Natural killer cell treated with Interleukin-12 subunit alpha and Interleukin-12 subunit beta and Interleukin-15 and Interleukin-18, amount 100 ng/mL, for 72 hours (primary cell): Measurements from ENCODE around the gene CELF4. TPM values are rescaled to one million over a fixed set of nuclear protein-coding genes. Genes with fewer than 3 reads are reported as not detected.

Experiments used
- ATAC-seq, 2 donors: fragments of 150-1000 bp; cut with Tn5 transposase in 1 of 2; sonication (Bioruptor Pico), chemical (Tn5 transposase) in 1 of 2; 2 replicates each; pipeline ENCODE4 v1.10.0; 2021
- DNase-seq: peaks from one replicate; pipeline ENCODE4 v3.0.0; 2022; ENCODE audit warnings: low spot score
- H3K27ac Mint-ChIP-seq, 2 donors: 1 replicate in 1 of 2; 2 replicates in 1 of 2; pipeline ENCODE4 v1.8.0; 2022; ENCODE audit warnings: mixed read lengths in 2 of 2, mild to moderate bottlenecking in 1 of 2, moderate library complexity in 1 of 2
- H3K27me3 Mint-ChIP-seq, 2 donors: 1 replicate in 1 of 2; 2 replicates in 1 of 2; pipeline ENCODE4 v1.8.0; 2022; ENCODE audit warnings: mixed read lengths in 2 of 2
- H3K36me3 Mint-ChIP-seq: one replicate; pipeline ENCODE4 v1.8.0; 2022; ENCODE audit warnings: mixed read lengths
- H3K4me1 Mint-ChIP-seq, 2 donors: 1 replicate in 1 of 2; 2 replicates in 1 of 2; pipeline ENCODE4 v1.8.0; 2022; ENCODE audit warnings: low read depth in 2 of 2, mixed read lengths in 2 of 2, mild to moderate bottlenecking in 1 of 2
- H3K4me3 Mint-ChIP-seq: one replicate; pipeline ENCODE4 v1.8.0; 2022; ENCODE audit warnings: mixed read lengths
- H3K9me3 Mint-ChIP-seq: 2 replicates; pipeline ENCODE4 v1.8.0; 2022; ENCODE audit warnings: mixed read lengths
- total RNA-seq, 2 donors: library from RNA; stranded (reverse); gene quantifications; one replicate each; pipeline ENCODE4 v1.2.3, GENCODE V29; 2022

CELF4 gene
- total RNA-seq, 2 donors from 2014 or later: not detected

DNA sequence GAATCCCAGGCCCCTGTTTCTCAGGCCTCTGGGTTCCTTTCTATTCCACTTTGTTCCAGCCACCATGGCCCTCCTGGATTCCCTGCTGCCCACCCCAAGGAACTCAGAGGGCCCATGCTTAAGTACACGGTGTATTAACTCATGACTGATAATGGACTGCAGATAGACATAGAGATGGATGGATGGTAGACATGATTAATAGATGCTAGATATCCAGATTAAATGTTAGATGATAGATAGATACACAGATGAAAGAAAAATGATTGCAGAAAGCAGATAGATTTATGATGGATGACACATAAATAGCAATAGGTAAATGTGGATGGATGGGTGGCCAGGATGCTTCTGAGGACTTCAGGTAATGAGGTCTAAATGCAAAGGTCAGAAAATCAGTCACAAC is 278.0 kb downstream of the CELF4 start:
- Mint-ChIP-seq H3K4me3 (no peak overlapping the region), H3K36me3 (no peaks in the 10 kb centered on the region), H3K27me3 (no peaks in the 10 kb centered on the region), H3K4me1 (no peaks in the 10 kb centered on the region), H3K27ac (no peak overlapping the region), H3K9me3 (peaks cover 4% of the 10 kb centered on the region)
- ATAC-seq: no peak
- no peak for DNase-seq

DNA sequence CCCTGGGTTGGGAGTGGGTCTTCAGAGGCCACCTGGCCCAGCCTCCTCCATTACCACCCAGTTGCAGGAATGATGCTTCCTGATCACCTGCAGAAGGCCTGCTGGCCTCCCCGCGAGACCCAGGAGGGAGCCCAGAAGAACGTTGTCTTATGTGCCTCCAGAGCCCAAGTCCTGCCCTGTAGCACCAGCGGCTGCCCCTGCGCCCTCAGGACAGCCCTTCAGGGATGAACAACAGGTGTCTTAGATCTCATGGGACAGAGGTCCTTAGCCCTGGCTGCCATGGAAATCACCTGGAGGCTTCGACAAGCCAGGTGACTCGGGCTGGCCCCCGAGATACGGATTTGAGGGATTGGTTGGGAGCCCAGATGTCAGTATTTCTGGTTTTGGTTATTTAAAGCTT is 278.8 kb downstream of the CELF4 start:
- Mint-ChIP-seq H3K4me1 (no peaks in the 10 kb centered on the region), H3K27ac (no peak overlapping the region), H3K27me3 (no peaks in the 10 kb centered on the region), H3K4me3 (no peak overlapping the region), H3K9me3 (peaks cover 4% of the 10 kb centered on the region), H3K36me3 (no peaks in the 10 kb centered on the region)
- ATAC-seq (no peak), DNase-seq (no peak)

DNA sequence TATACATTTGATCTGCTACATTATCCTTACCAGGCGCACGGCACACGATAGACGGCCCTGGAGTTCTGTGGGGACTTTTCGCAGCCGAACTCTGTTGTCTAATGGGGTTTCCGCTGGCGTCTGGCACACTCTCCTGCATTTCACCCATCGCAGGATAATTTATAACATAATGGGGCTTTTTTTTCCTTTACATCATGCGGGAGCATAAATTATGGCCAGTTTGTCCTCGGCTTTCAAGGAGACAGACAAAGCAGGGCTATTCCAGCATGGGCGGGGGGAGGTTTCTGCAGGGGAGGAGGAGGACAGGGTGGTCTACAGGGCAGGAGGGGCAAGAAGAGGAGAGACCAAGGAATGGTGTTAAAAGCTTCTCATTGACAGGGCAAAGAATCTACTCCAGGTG is 279.8 kb downstream of the CELF4 start:
- ATAC-seq (no peak), DNase-seq (no peak)
- no peak overlapping the region for H3K27ac Mint-ChIP-seq
- H3K9me3 Mint-ChIP-seq: peaks cover 4% of the 10 kb centered on the region
- no peak overlapping the region for H3K4me3 Mint-ChIP-seq
- H3K4me1 Mint-ChIP-seq: no peaks in the 10 kb centered on the region
- no peaks in the 10 kb centered on the region for H3K27me3 Mint-ChIP-seq
- no peaks in the 10 kb centered on the region for H3K36me3 Mint-ChIP-seq

DNA sequence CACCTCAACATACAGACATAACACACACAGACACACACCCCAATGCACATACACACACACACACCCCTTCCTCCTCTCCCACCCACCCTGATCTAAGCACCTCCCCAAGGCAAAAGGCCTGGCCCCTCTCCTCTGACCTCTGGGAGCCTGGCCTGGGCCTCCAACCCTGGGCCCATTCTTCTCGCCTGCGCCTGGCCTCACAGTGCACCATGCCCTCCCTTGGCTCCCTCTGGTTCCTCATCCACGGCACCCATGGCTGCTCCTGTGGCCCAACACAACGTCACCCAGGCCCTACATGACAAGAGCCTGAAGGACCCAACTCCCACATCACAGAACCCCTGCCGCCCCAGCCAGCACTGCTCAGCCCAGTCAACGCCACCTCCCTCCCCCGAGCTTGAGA is 281.3 kb downstream of the CELF4 start:
- H3K27me3 Mint-ChIP-seq: no peaks in the 10 kb centered on the region
- H3K27ac Mint-ChIP-seq: no peak overlapping the region
- H3K4me1 Mint-ChIP-seq: no peaks in the 10 kb centered on the region
- no peak for DNase-seq
- H3K9me3 Mint-ChIP-seq: peaks cover 4% of the 10 kb centered on the region
- no peak for ATAC-seq
- no peaks in the 10 kb centered on the region for H3K36me3 Mint-ChIP-seq
- H3K4me3 Mint-ChIP-seq: no peak overlapping the region

DNA sequence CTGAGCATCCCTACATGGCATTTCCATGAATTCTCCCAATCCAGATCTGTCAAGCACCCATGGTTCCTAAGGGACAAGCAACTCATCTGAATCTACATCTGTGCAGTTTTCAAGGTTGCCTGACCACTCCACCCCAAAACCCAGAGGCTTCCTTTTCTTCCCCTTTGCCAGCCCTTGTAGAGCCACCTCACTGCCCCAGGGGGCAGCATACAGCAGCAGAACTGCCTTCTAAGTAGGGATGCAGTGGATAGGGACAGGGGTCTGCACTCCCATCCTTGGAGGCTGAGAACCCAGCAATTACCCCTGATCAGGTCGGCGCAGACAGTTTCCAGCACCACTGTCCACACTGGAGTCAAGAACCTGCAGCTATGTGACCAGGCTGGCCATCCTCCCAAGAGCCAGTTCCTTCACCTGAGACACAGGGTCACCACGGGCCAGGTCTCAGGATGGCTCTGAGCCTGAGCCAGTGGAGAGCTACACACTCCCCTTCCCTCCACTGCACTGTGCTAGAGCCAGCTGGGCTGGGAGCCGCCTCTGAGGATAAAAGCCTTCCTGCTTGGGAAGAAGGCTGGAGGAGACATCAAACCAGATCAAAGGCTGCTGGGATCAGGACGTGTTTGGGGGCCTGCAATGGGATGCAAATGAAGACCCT is 283.1 kb downstream of the CELF4 start:
- H3K27me3 Mint-ChIP-seq: peaks cover 6 to 10% of the 10 kb centered on the region in 2 donors
- DNase-seq: no peak
- no peak overlapping the region for H3K27ac Mint-ChIP-seq

DNA sequence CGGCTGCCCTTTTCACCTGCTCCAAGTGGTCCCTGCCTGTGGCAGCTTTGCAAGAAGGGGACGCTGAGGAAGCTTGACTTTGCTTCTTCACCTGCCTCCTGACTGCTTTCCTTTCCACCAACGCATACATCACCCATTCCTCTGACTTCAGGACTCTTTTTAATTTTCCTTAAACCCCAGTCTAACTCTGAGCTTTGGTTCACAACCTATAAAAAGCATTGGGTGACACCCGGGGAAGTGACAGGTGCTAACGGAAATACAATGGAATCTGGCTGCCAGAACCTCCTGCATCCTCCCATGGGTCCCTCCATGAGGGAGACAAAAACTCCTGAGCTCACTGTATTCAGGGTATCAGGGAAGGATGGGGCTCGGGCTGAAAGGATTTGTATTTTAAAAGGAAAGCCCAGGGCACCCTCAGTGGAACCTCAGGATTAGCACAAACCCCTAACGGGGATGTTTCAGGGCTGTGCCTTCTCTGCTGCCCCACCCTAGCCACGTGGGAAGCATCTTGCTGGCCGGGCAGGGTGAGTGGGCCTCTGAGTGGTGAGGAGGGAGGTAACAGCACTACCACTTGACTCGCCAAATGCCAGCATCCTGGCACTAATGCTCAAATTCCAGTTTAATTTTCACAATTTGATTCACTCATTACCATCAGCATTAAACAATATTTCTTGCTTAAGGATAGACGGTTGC is 284.8 kb downstream of the CELF4 start:
- H3K4me1 Mint-ChIP-seq: no peaks in the 10 kb centered on the region
- H3K27me3 Mint-ChIP-seq: peaks cover 9 to 14% of the 10 kb centered on the region in 2 donors
- H3K4me3 Mint-ChIP-seq: no peak overlapping the region
- DNase-seq (no peak), ATAC-seq (no peak)
- H3K36me3 Mint-ChIP-seq: peaks cover 1% of the 10 kb centered on the region
- peaks cover 4% of the 10 kb centered on the region for H3K9me3 Mint-ChIP-seq
- H3K27ac Mint-ChIP-seq: no peak overlapping the region

More for the DNA sequence above, 283.1 kb downstream of the CELF4 start:
- Mint-ChIP-seq H3K4me1 (no peaks in the 10 kb centered on the region), H3K9me3 (peaks cover 4% of the 10 kb centered on the region), H3K4me3 (no peak overlapping the region), H3K36me3 (no peaks in the 10 kb centered on the region)
- ATAC-seq: no peak

DNA sequence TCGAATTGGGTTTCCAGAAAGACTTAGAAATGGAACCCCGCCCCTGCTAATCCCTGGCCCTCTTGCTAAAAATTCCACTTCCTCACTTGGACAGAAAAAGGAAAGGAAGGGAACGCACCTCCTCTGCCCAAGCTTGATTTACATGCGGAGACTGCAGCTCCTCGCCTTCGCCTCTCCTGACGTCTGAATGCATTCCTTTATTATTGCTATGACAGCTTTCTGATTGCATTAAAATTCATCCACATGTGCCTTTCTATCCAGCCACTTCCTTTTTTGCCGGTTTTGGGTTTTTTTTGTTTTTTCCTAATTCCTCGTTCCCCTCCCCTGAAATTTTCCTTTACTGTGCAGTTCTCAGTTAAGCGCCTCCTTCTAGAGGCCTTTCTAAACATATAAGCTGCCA is 287.8 kb downstream of the CELF4 start:
- Mint-ChIP-seq H3K27me3 (peaks cover 19 to 28% of the 10 kb centered on the region in 2 donors), H3K4me1 (peaks cover 0 to 3% of the 10 kb centered on the region in 2 donors), H3K27ac (no peak overlapping the region), H3K36me3 (peaks cover 5% of the 10 kb centered on the region), H3K4me3 (no peak overlapping the region), H3K9me3 (no peaks in the 10 kb centered on the region)
- ATAC-seq: no peak
- DNase-seq: no peak

DNA sequence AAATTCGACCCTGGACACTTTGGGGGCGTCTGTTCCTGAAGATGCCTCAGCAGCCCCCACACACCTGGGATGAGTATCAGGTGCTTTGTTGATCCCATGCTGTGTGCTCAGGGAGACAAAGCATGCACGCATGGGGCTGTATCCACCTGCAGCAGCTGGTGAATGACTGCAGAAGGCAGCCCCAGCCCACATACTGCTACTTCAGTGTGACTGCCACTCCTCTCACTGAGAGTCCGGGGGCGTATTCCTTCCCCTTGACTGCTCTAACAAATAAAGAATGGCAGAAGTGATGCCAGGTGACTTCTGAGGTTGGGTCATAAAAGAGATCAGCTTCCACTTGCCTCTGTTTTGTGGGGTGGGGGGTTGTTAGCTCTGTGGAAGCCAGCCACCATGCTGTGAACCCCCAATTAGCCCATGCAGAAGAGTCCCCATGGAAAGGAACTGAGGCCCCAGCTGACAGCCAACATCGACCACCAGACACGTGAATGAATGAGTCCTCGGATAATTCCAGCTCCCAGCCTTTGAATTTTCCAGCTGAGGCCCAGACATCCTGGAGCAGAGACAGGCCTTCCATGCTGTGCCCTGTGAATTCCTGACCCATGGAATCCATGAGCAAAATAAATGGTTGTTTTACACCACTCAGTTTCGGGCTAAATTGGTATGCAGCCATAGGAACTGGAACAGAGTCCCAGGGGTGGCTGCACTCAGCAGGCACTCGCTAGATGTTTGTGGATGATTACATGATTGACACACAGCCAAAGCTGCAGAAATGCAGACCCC is 289.3 kb downstream of the CELF4 start:
- H3K4me3 Mint-ChIP-seq: no peak overlapping the region
- peaks cover 19 to 28% of the 10 kb centered on the region in 2 donors for H3K27me3 Mint-ChIP-seq
- DNase-seq (no peak), ATAC-seq (no peak)
- no peaks in the 10 kb centered on the region for H3K9me3 Mint-ChIP-seq
- H3K4me1 Mint-ChIP-seq: peaks cover 0 to 3% of the 10 kb centered on the region in 2 donors
- peaks cover 5% of the 10 kb centered on the region for H3K36me3 Mint-ChIP-seq
- H3K27ac Mint-ChIP-seq: no peak overlapping the region

DNA sequence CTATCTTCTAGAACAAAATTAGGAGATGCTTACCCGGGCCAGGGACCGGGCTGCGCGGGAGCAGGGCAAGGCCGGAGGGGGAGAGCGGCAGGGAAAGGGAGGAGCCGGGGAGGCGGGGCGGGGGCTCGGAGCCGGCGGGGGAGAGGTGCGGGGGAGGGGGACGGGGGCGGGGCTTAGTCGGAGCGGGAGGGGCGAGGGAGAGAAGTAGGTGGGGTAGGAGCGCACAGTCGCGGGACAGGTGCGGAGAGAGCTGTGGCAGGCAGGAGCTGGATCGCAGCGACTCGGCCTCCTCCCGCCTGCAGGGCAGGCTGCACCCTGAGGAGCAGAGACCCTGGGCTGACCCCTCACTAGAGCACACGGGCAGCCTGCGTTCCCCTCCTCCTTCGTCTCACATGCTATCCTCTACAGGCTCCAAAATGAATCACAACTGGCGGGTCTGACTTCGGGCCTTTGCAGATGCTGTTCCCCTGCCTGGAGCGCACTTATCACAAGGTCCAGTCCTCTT is 290.3 kb downstream of the CELF4 start:
- ATAC-seq (no peak), DNase-seq (no peak)
- Mint-ChIP-seq H3K27me3 (peaks cover 19 to 28% of the 10 kb centered on the region in 2 donors), H3K4me1 (peaks cover 0 to 3% of the 10 kb centered on the region in 2 donors), H3K36me3 (peaks cover 5% of the 10 kb centered on the region), H3K4me3 (no peak overlapping the region), H3K9me3 (peaks cover 2% of the 10 kb centered on the region), H3K27ac (no peak overlapping the region)

DNA sequence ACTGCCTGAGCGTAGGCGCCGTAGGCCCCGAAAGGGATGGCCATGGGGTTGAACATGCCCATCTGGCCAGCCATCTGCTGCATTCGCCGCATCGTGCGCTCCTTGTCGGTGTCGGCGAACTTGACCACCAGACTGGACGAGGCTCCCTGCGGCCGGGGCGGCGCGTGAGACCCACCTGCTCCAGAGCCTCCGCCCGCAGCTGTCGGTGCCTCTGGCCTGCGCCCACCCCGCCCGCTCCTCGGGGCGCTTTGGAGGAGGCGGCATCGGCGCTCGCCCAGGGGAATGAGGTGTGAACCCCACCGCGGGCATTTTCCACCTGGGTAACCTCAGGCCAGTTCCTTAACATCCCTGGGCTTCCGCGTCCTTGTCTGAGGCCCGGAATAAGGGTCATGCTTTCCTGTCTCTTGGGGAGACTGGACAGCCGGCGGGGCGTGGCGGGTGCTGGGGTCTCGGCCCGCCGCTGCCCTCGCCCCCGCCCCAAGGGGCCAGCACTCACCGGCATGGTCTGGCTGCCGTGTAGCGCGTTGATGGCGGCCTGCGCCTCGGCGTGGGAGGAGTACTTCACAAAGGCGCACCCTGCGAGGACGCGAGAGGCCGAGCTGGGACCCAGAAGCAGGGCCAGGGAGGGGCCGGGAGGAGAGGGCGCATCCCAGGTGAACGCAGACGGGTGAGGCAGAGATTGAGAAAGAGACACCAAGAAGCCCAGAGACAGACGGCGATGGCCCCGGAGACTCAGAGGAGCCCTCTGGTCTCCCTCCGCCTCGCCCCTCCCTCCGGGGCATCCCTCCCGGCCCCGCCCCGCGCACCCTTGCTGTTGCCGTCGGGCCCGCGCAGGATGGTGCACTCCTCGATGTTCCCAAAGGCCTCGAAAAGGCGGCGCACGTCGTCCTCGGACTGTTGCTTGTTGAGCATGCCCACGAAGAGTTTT is 291.0 kb downstream of the CELF4 start:
- Mint-ChIP-seq H3K27ac (no peak overlapping the region), H3K9me3 (peaks cover 4% of the 10 kb centered on the region), H3K27me3 (peaks cover 19 to 28% of the 10 kb centered on the region in 2 donors), H3K4me1 (peaks cover 0 to 3% of the 10 kb centered on the region in 2 donors), H3K36me3 (peaks cover 5% of the 10 kb centered on the region), H3K4me3 (no peak overlapping the region)
- DNase-seq (no peak), ATAC-seq (no peak)

DNA sequence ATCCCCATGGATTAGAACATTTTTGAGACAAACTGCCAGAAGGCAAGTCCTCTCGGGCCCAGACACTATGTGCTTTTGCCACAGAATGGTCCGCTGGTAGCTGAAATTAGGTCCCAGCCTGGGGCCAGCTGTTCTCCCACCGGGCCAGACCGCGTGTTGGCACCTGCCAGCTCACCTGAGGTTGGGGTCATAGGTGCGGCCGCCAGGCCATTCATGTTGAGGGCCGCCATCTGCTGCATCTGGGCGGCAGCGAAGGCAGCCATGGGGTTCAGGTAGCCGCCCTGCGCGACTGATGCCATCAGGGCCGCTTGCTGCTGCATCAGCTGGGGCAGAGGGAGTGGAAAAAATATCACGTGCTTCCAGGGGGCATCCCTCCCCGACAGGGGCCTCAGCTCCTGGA is 292.8 kb downstream of the CELF4 start:
- H3K4me1 Mint-ChIP-seq: peaks cover 0 to 3% of the 10 kb centered on the region in 2 donors
- DNase-seq (no peak), ATAC-seq (no peak)
- no peak overlapping the region for H3K27ac Mint-ChIP-seq
- H3K36me3 Mint-ChIP-seq: peaks cover 5% of the 10 kb centered on the region
- peaks cover 4% of the 10 kb centered on the region for H3K9me3 Mint-ChIP-seq
- no peak overlapping the region for H3K4me3 Mint-ChIP-seq
- H3K27me3 Mint-ChIP-seq: peaks cover 15 to 21% of the 10 kb centered on the region in 2 donors

DNA sequence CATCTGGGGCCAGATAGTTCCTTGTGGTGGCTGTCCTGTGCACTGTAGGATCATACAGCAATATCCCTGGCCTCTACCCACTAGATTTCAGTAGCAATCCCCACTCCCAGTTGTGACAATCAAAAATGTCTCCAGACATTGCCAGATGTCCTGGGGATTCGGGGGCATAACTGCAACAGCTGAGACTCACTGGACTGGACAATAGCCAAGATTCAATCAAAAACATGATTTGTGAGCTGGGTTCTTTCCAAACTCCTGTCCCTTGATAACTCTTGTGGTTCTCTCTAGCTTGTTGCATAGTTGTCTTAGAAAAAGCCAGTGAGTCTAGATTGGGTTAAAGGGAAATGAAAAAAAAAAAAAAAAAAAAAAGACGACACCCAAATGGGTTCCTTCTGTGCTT is 293.4 kb downstream of the CELF4 start:
- peaks cover 4% of the 10 kb centered on the region for H3K9me3 Mint-ChIP-seq
- H3K4me3 Mint-ChIP-seq: no peak overlapping the region
- peaks cover 5% of the 10 kb centered on the region for H3K36me3 Mint-ChIP-seq
- peaks cover 13 to 18% of the 10 kb centered on the region in 2 donors for H3K27me3 Mint-ChIP-seq
- no peak for ATAC-seq
- peaks cover 0 to 3% of the 10 kb centered on the region in 2 donors for H3K4me1 Mint-ChIP-seq
- no peak overlapping the region for H3K27ac Mint-ChIP-seq
- DNase-seq: no peak

DNA sequence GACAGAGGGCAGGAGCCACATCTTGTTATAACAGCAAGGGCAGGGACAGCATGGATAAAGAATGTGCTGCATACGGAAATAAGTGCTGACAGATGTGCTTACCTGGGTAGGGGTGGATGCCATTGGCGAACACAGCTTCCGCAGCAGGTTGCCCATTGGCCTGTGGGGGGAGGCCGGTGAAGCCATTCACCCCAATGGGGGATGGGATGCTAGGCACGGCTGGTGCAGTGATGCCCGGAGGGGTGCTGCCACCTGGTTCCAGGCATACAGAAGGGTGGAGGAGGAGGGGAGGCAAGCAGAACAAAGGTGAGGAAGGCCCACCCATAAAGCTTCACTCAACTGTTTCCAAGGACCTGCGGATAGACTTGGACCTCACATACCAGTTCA is 294.9 kb downstream of the CELF4 start:
- Mint-ChIP-seq H3K36me3 (peaks cover 2% of the 10 kb centered on the region), H3K27ac (no peak overlapping the region), H3K4me3 (no peak overlapping the region), H3K27me3 (peaks cover 8 to 12% of the 10 kb centered on the region in 2 donors), H3K4me1 (peaks cover 0 to 2% of the 10 kb centered on the region in 2 donors), H3K9me3 (peaks cover 4% of the 10 kb centered on the region)
- no peak for DNase-seq
- ATAC-seq: no peak
